Naive thymus-derived CD8-positive, alpha-beta T cell (primary cell): ENCODE measurements around the gene DRC3. TPM values are rescaled to one million over a fixed set of nuclear protein-coding genes. Genes with fewer than 3 reads are reported as not detected.
"Not testable (repeated sequence)": the region's sequence is repeated elsewhere in the genome, so short reads cannot be mapped to it uniquely, and the experiment has no call there.

Experiments used
- ATAC-seq, 2 donors: fragments of 150-1000 bp; cut with Tn5 transposase in 1 of 2; sonication (Bioruptor Pico), chemical (Tn5 transposase) in 1 of 2; 1 replicate in 1 of 2; 2 replicates in 1 of 2; pipeline ENCODE4 v1.10.0; 2021; ENCODE audit warnings: mild to moderate bottlenecking in 2 of 2, moderate library complexity in 2 of 2
- POLR2A ChIA-PET: fragments of 350-600 bp; sonication (Branson Sonifier 250); formaldehyde crosslinking; loops from one replicate; lab custom pipeline; 2021; ENCODE audit warnings: antibody characterized with exemption; lab: Charles Lee
- DNase-seq, 10 donors: peaks; one replicate each; pipeline versions ENCODE4 v3.0.0 to v3.0.0-alpha.2; 2020 to 2022
- H3K27ac Mint-ChIP-seq, 10 donors: one replicate each; pipeline ENCODE4 v1.8.0; 2020 to 2022; ENCODE audit warnings: mild to moderate bottlenecking in 10 of 10, mixed read lengths in 10 of 10, moderate library complexity in 4 of 10, inconsistent platforms in 1 of 10
- H3K27me3 Mint-ChIP-seq, 5 donors: one replicate each; pipeline ENCODE4 v1.8.0; 2021 to 2022; ENCODE audit warnings: mixed read lengths in 5 of 5
- H3K36me3 Mint-ChIP-seq, 3 donors: one replicate each; pipeline ENCODE4 v1.8.0; 2020 to 2022; ENCODE audit warnings: mixed read lengths in 3 of 3, mild to moderate bottlenecking in 2 of 3, inconsistent platforms in 1 of 3
- H3K4me1 Mint-ChIP-seq, 4 donors: one replicate each; pipeline ENCODE4 v1.8.0; 2021 to 2022; ENCODE audit warnings: mixed read lengths in 4 of 4
- H3K4me3 Mint-ChIP-seq, 10 donors: one replicate each; pipeline ENCODE4 v1.8.0; 2020 to 2022; ENCODE audit warnings: mild to moderate bottlenecking in 10 of 10, mixed read lengths in 10 of 10, moderate library complexity in 6 of 10, inconsistent platforms in 1 of 10
- H3K9me3 Mint-ChIP-seq, 9 donors: one replicate each; pipeline ENCODE4 v1.8.0; 2020 to 2022; ENCODE audit warnings: mixed read lengths in 9 of 9, mild to moderate bottlenecking in 3 of 9, inconsistent platforms in 1 of 9, moderate library complexity in 1 of 9
- polyA plus RNA-seq, 3 donors: library from polyadenylated mRNA; unstranded; fragments of 300-500 nt; fragmentation: Illumina TruSeq; gene quantifications; one replicate each; pipeline ENCODE4 v1.2.3, GENCODE V29; 2021
- total RNA-seq, 8 experiments: library from RNA in 2 of 8; stranded (reverse) in 2 of 8; gene quantifications; one replicate each; pipeline ENCODE4 v1.2.3 and lab custom pipeline; 2021 to 2026

DRC3 gene
- total and polyA plus RNA-seq, 5 experiments from 2014 or later: 0.31 to 1.7 (median 0.99) TPM; not detected in 1

GRCh38 chr17:17944242-17944641, 28.4 kb upstream of the DRC3 start:
- ATAC-seq: no peak
- Mint-ChIP-seq H3K27ac (peak overlapping the region in 1 of 10 donors; percentile 75), H3K4me1 (peaks cover 17 to 59% (median 33%) of the 10 kb centered on the region in 4 donors), H3K36me3 (peaks cover 0 to 4% (median 2%) of the 10 kb centered on the region in 3 donors), H3K9me3 (no peaks in the 10 kb centered on the region), H3K27me3 (no peaks in the 10 kb centered on the region), H3K4me3 (no peak overlapping the region)
- POLR2A ChIA-PET: interaction anchor here (1.9 kb wide), 1 partner anchor 15 kb away, joined by 4 read pairs; no protein-coding TSS in a partner anchor
- no peak for DNase-seq

GRCh38 chr17:17944743-17945142, 27.9 kb upstream of the DRC3 start:
- ATAC-seq (no peak), DNase-seq (no peak)
- peaks cover 21 to 62% (median 35%) of the 10 kb centered on the region in 4 donors for H3K4me1 Mint-ChIP-seq
- no peaks in the 10 kb centered on the region for H3K9me3 Mint-ChIP-seq
- H3K36me3 Mint-ChIP-seq: peaks cover 0 to 7% (median 2%) of the 10 kb centered on the region in 3 donors
- H3K4me3 Mint-ChIP-seq: no peak overlapping the region
- peak overlapping the region in 1 of 10 donors; percentile 75 for H3K27ac Mint-ChIP-seq
- POLR2A ChIA-PET: interaction anchor here (0.9 to 1.9 kb wide), 2 partner anchors 10 to 15 kb away, joined by 3 to 4 read pairs; no protein-coding TSS in a partner anchor
- H3K27me3 Mint-ChIP-seq: no peaks in the 10 kb centered on the region

- peak overlapping the region in 3 of 10 donors; percentile 6 to 77 (median 35) for H3K27ac Mint-ChIP-seq
These were observed 26.6 kb upstream of the DRC3 start for GRCh38 chr17:17946093-17946492.

GRCh38 chr17:17947309-17947708, 25.4 kb upstream of the DRC3 start:
- ATAC-seq (no peak), DNase-seq (no peak)
- H3K27ac Mint-ChIP-seq: peak overlapping the region in 1 of 10 donors; percentile 34
- no peaks in the 10 kb centered on the region for H3K27me3 Mint-ChIP-seq
- no peak overlapping the region for H3K4me3 Mint-ChIP-seq
- peaks cover 0 to 8% (median 6%) of the 10 kb centered on the region in 3 donors for H3K36me3 Mint-ChIP-seq
- peaks cover 20 to 71% (median 45%) of the 10 kb centered on the region in 4 donors for H3K4me1 Mint-ChIP-seq
- no peaks in the 10 kb centered on the region for H3K9me3 Mint-ChIP-seq
- POLR2A ChIA-PET: no interaction called here

More at GRCh38 chr17:17946093-17946492, 26.6 kb upstream of the DRC3 start:
- Mint-ChIP-seq H3K27me3 (no peaks in the 10 kb centered on the region), H3K36me3 (peaks cover 0 to 6% (median 3%) of the 10 kb centered on the region in 3 donors), H3K9me3 (no peaks in the 10 kb centered on the region), H3K4me1 (peaks cover 20 to 62% (median 38%) of the 10 kb centered on the region in 4 donors), H3K4me3 (peak overlapping the region in 1 of 10 donors; percentile 11)
- DNase-seq: no peak
- POLR2A ChIA-PET: interaction anchor here (1.9 kb wide), 1 partner anchor 14 kb away, joined by 4 read pairs; no protein-coding TSS in a partner anchor
- ATAC-seq: no peak

GRCh38 chr17:17947966-17948365, 24.7 kb upstream of the DRC3 start:
- ATAC-seq (no peak), DNase-seq (no peak)
- POLR2A ChIA-PET: interaction anchor here (0.9 kb wide), 1 partner anchor 24 kb away, joined by 5 read pairs; the partner anchor contains the start of genes DRC3 and TOM1L2
- Mint-ChIP-seq H3K27ac (peak overlapping the region in 1 of 10 donors; percentile 2), H3K36me3 (peaks cover 0 to 8% (median 6%) of the 10 kb centered on the region in 3 donors), H3K9me3 (no peaks in the 10 kb centered on the region), H3K4me3 (no peak overlapping the region), H3K4me1 (peaks cover 20 to 71% (median 42%) of the 10 kb centered on the region in 4 donors), H3K27me3 (no peaks in the 10 kb centered on the region)

GRCh38 chr17:17950347-17950746, 22.3 kb upstream of the DRC3 start:
- no peaks in the 10 kb centered on the region for H3K27me3 Mint-ChIP-seq
- POLR2A ChIA-PET: interaction anchor here (0.7 kb wide), 1 partner anchor 66 kb away, joined by 3 read pairs; no protein-coding TSS in a partner anchor
- DNase-seq (no peak), ATAC-seq (no peak)
- no peaks in the 10 kb centered on the region for H3K9me3 Mint-ChIP-seq
- peak overlapping the region in 1 of 10 donors; percentile 32 for H3K4me3 Mint-ChIP-seq
- peaks cover 25 to 69% (median 46%) of the 10 kb centered on the region in 4 donors for H3K4me1 Mint-ChIP-seq
- peak overlapping the region in 1 of 10 donors; percentile 37 for H3K27ac Mint-ChIP-seq
- H3K36me3 Mint-ChIP-seq: peaks cover 0 to 11% (median 9%) of the 10 kb centered on the region in 3 donors

GRCh38 chr17:17950806-17951205, 21.9 kb upstream of the DRC3 start:
- ATAC-seq: no peak
- no peaks in the 10 kb centered on the region for H3K9me3 Mint-ChIP-seq
- H3K4me1 Mint-ChIP-seq: peaks cover 28 to 71% (median 49%) of the 10 kb centered on the region in 4 donors
- POLR2A ChIA-PET: interaction anchor here (1.1 kb wide), 1 partner anchor 227 kb away, joined by 7 read pairs; no protein-coding TSS in a partner anchor
- H3K27me3 Mint-ChIP-seq: no peaks in the 10 kb centered on the region
- DNase-seq: no peak
- H3K36me3 Mint-ChIP-seq: peaks cover 2 to 11% (median 9%) of the 10 kb centered on the region in 3 donors
- H3K4me3 Mint-ChIP-seq: peak overlapping the region in 1 of 10 donors; percentile 32
- peak overlapping the region in 1 of 10 donors; percentile 37 for H3K27ac Mint-ChIP-seq

GRCh38 chr17:17951524-17951923, 21.1 kb upstream of the DRC3 start:
- no peaks in the 10 kb centered on the region for H3K27me3 Mint-ChIP-seq
- H3K27ac Mint-ChIP-seq: peak overlapping the region in 2 of 10 donors; percentile 37 to 56
- H3K36me3 Mint-ChIP-seq: peaks cover 6 to 11% (median 9%) of the 10 kb centered on the region in 3 donors
- ATAC-seq (no peak), DNase-seq (no peak)
- no peaks in the 10 kb centered on the region for H3K9me3 Mint-ChIP-seq
- H3K4me1 Mint-ChIP-seq: peaks cover 33 to 70% (median 53%) of the 10 kb centered on the region in 4 donors
- peak overlapping the region in 1 of 10 donors; percentile 29 for H3K4me3 Mint-ChIP-seq
- POLR2A ChIA-PET: interaction anchor here (1.1 kb wide), 1 partner anchor 228 kb away, joined by 7 read pairs; no protein-coding TSS in a partner anchor

- POLR2A ChIA-PET: interaction anchor here (0.6 kb wide), 1 partner anchor 185 kb away, joined by 5 read pairs; no protein-coding TSS in a partner anchor
- peak overlapping the region in 1 of 10 donors; percentile 60 for H3K27ac Mint-ChIP-seq
- H3K4me1 Mint-ChIP-seq: peaks cover 35 to 76% (median 61%) of the 10 kb centered on the region in 4 donors
- DNase-seq (no peak), ATAC-seq (no peak)
- H3K36me3 Mint-ChIP-seq: peaks cover 6 to 11% (median 9%) of the 10 kb centered on the region in 3 donors
- peak overlapping the region in 2 of 10 donors; percentile 26 to 39 for H3K4me3 Mint-ChIP-seq
- H3K27me3 Mint-ChIP-seq: no peaks in the 10 kb centered on the region
- no peaks in the 10 kb centered on the region for H3K9me3 Mint-ChIP-seq
These were observed 20.0 kb upstream of the DRC3 start for GRCh38 chr17:17952691-17953090.

GRCh38 chr17:17954079-17954478, 18.6 kb upstream of the DRC3 start:
- H3K36me3 Mint-ChIP-seq: peaks cover 6 to 11% (median 9%) of the 10 kb centered on the region in 3 donors
- no peaks in the 10 kb centered on the region for H3K27me3 Mint-ChIP-seq
- ATAC-seq (no peak), DNase-seq (no peak)
- H3K9me3 Mint-ChIP-seq: no peaks in the 10 kb centered on the region
- POLR2A ChIA-PET: interaction anchor here (0.6 to 8.4 kb wide), 2 partner anchors 18 to 1424 kb away, joined by 3 to 130 read pairs; partner anchors contain the start of genes DRC3, MAPK7 and TOM1L2
- H3K4me3 Mint-ChIP-seq: peak overlapping the region; percentile 54 to 85 (median 74)
- peak overlapping the region in 9 of 10 donors; percentile 59 to 93 (median 78) for H3K27ac Mint-ChIP-seq
- peaks cover 41 to 79% (median 68%) of the 10 kb centered on the region in 4 donors for H3K4me1 Mint-ChIP-seq

- peaks cover 47 to 87% (median 77%) of the 10 kb centered on the region in 4 donors for H3K4me1 Mint-ChIP-seq
- H3K4me3 Mint-ChIP-seq: peak overlapping the region; percentile 52 to 86 (median 78)
- POLR2A ChIA-PET: interaction anchor here (0.7 to 8.4 kb wide), 4 partner anchors 16 to 1060 kb away, joined by 3 to 130 read pairs (median 3); partner anchors contain the start of genes DRC3 and TOM1L2
- ATAC-seq: peak; percentile 9 to 62
- peak overlapping the region; percentile 79 to 97 (median 94) for H3K27ac Mint-ChIP-seq
- peaks cover 3 to 11% (median 6%) of the 10 kb centered on the region in 3 donors for H3K36me3 Mint-ChIP-seq
- H3K27me3 Mint-ChIP-seq, H3K9me3 Mint-ChIP-seq: not testable (repeated sequence)
- peak in 8 of 10 donors; percentile 33 to 70 (median 53) for DNase-seq
These were observed 16.8 kb upstream of the DRC3 start for GRCh38 chr17:17955790-17956341.

- DNase-seq: no peak
- peak overlapping the region; percentile 68 to 88 (median 77) for H3K4me3 Mint-ChIP-seq
- H3K36me3 Mint-ChIP-seq: peaks cover 6 to 8% (median 7%) of the 10 kb centered on the region in 3 donors
- no peaks in the 10 kb centered on the region for H3K9me3 Mint-ChIP-seq
- peaks cover 46 to 83% (median 77%) of the 10 kb centered on the region in 4 donors for H3K4me1 Mint-ChIP-seq
- POLR2A ChIA-PET: interaction anchor here (0.6 to 8.4 kb wide), 7 partner anchors 14 to 275 kb away, joined by 3 to 130 read pairs (median 5); partner anchors contain the start of genes DRC3 and TOM1L2
- peak overlapping the region; percentile 95 to 99 (median 98) for H3K27ac Mint-ChIP-seq
- no peak for ATAC-seq
- no peaks in the 10 kb centered on the region for H3K27me3 Mint-ChIP-seq
These were observed 15.1 kb upstream of the DRC3 start for GRCh38 chr17:17957584-17957916.
